ENCODE measurements around the gene CREB3L2. TPM values are rescaled to one million over a fixed set of nuclear protein-coding genes. Genes with fewer than 3 reads are reported as not detected.
A peak's percentile ranks its signal among the peaks of the same experiment; 100 is the strongest.

The CREB3L2 gene
- total RNA-seq, 3 donors from 2014 or later (not counting 1 experiment from before 2014, with no cell fraction given) = 45.9 to 54.6 (median 52.5) TPM

GRCh38 chr7:137934941-137935883 is 66.7 kb downstream of the CREB3L2 start:
- DNase-seq (peak in 1 of 2 donors; percentile 58), ATAC-seq (peak; percentile 70 to 74 (median 72))
- no peaks in the 10 kb centered on the region for H3K9me3 ChIP-seq (ENCODE audit: control insufficient read depth, insufficient read depth, low read length)
- peaks cover 25% of the 10 kb centered on the region for H3K4me1 ChIP-seq (ENCODE audit: control insufficient read depth, insufficient read depth, low read length)
- Mint-ChIP-seq H3K9me3 (no peaks in the 10 kb centered on the region), H3K4me3 (peak overlapping the region; percentile 93), H3K27me3 (ENCODE audit: low read depth in 2 of 2) (no peaks in the 10 kb centered on the region), H3K36me3 (no peaks in the 10 kb centered on the region), H3K27ac (peak overlapping the region; percentile 95 to 97), H3K4me1 (peaks cover 52 to 56% of the 10 kb centered on the region in 2 donors)
- no peaks in the 10 kb centered on the region for H3K36me3 ChIP-seq (ENCODE audit: control insufficient read depth, insufficient read depth, low read length)
- peak overlapping the region; percentile 52 for H3K4me3 ChIP-seq (ENCODE audit: low read length)
- H3K27ac ChIP-seq (ENCODE audit: low read length) = peak overlapping the region; percentile 91
- 6% methylated on average over 7 of the region's 8 CpGs for WGBS (ENCODE audit: insufficient coverage)
- TF ChIP-seq, protein P1, sequence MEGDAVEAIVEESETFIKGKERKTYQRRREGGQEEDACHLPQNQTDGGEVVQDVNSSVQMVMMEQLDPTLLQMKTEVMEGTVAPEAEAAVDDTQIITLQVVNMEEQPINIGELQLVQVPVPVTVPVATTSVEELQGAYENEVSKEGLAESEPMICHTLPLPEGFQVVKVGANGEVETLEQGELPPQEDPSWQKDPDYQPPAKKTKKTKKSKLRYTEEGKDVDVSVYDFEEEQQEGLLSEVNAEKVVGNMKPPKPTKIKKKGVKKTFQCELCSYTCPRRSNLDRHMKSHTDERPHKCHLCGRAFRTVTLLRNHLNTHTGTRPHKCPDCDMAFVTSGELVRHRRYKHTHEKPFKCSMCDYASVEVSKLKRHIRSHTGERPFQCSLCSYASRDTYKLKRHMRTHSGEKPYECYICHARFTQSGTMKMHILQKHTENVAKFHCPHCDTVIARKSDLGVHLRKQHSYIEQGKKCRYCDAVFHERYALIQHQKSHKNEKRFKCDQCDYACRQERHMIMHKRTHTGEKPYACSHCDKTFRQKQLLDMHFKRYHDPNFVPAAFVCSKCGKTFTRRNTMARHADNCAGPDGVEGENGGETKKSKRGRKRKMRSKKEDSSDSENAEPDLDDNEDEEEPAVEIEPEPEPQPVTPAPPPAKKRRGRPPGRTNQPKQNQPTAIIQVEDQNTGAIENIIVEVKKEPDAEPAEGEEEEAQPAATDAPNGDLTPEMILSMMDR (IDR thresholded peaks at IDR 0.05) = no peak
- no peaks in the 10 kb centered on the region for H3K27me3 ChIP-seq (ENCODE audit: control insufficient read depth, insufficient read depth, low read length)
- intact Hi-C loops (cut with micrococcal nuclease) = loop anchor here (2.0 kb wide), 1 partner anchor 68 kb away; the partner anchor contains the start of gene CREB3L2

GRCh38 chr7:137934176-137934826 is 67.6 kb downstream of the CREB3L2 start:
- peak in 1 of 2 donors; percentile 22 for DNase-seq

DNA sequence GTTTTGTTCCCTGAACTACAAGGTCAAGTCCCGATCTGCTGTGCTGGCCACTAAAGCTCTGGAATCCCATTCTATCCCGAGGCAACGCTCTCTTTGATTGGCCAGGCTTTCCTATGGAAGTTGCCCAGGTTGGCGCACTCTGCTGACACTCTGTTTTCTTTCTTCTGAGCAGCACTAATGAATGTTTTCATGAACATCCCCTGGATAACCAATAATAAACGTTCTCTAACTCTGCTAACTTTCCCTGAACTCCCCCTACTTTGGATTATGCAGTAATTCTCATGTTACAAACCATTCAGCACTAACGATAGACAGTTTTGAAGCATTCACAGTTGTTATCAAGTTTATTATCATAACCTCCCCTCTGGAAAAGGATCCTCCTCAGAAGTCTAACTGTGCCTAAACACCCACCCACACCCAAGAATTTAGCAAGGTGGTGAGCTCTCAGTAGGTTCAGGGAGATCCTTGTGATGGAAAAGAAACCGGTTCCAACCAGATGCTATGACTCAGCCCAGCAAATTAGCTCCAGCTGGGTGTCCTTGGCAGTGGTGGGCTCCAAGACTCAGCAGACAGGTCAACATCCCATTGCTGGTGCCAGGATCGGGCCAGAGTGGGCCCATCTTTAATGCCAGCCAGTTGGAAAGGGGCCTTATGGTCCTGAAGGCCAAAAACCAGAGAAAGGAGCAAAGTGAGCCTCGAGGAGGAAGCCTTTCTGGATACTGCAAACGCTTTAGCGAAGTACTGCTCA is 68.4 kb downstream of the CREB3L2 start:
- WGBS (ENCODE audit: insufficient coverage) = 69% methylated on average over 11 of the region's 11 CpGs
- peak overlapping the region; percentile 95 to 97 for H3K27ac Mint-ChIP-seq
- H3K4me3 Mint-ChIP-seq = peak overlapping the region; percentile 13

More at GRCh38 chr7:137934176-137934826, 67.6 kb downstream of the CREB3L2 start:
- H3K9me3 Mint-ChIP-seq = no peaks in the 10 kb centered on the region
- H3K27me3 Mint-ChIP-seq (ENCODE audit: low read depth in 2 of 2) = no peaks in the 10 kb centered on the region
- H3K27me3 ChIP-seq (ENCODE audit: control insufficient read depth, insufficient read depth, low read length) = no peaks in the 10 kb centered on the region
- no peaks in the 10 kb centered on the region for H3K36me3 Mint-ChIP-seq
- peak overlapping the region; percentile 95 to 97 for H3K27ac Mint-ChIP-seq
- TF ChIP-seq, protein P1 (IDR thresholded peaks at IDR 0.05) = no peak
- peaks cover 25% of the 10 kb centered on the region for H3K4me1 ChIP-seq (ENCODE audit: control insufficient read depth, insufficient read depth, low read length)
- no peaks in the 10 kb centered on the region for H3K9me3 ChIP-seq (ENCODE audit: control insufficient read depth, insufficient read depth, low read length)
- peak overlapping the region; percentile 93 for H3K4me3 Mint-ChIP-seq
- intact Hi-C loops (cut with micrococcal nuclease) = loop anchor here (2.0 kb wide), 1 partner anchor 68 kb away; the partner anchor contains the start of gene CREB3L2
- H3K4me3 ChIP-seq (ENCODE audit: low read length) = peak overlapping the region; percentile 52
- H3K36me3 ChIP-seq (ENCODE audit: control insufficient read depth, insufficient read depth, low read length) = no peaks in the 10 kb centered on the region
- peak in 1 of 3 donors; percentile 16 for ATAC-seq
- peak overlapping the region; percentile 91 for H3K27ac ChIP-seq (ENCODE audit: low read length)
- peaks cover 56 to 60% of the 10 kb centered on the region in 2 donors for H3K4me1 Mint-ChIP-seq
- WGBS (ENCODE audit: insufficient coverage) = 68% methylated on average over 4 of the region's 4 CpGs

More for the DNA sequence above, 68.4 kb downstream of the CREB3L2 start:
- TF ChIP-seq, protein P1 (IDR thresholded peaks at IDR 0.05) = no peak
- H3K4me1 ChIP-seq (ENCODE audit: control insufficient read depth, insufficient read depth, low read length) = peaks cover 25% of the 10 kb centered on the region
- H3K9me3 ChIP-seq (ENCODE audit: control insufficient read depth, insufficient read depth, low read length) = no peaks in the 10 kb centered on the region
- ATAC-seq = no peak
- peak overlapping the region; percentile 91 for H3K27ac ChIP-seq (ENCODE audit: low read length)
- Mint-ChIP-seq H3K9me3 (no peaks in the 10 kb centered on the region), H3K27me3 (ENCODE audit: low read depth in 2 of 2) (no peaks in the 10 kb centered on the region), H3K36me3 (no peaks in the 10 kb centered on the region), H3K4me1 (peaks cover 60 to 64% of the 10 kb centered on the region in 2 donors)
- H3K36me3 ChIP-seq (ENCODE audit: control insufficient read depth, insufficient read depth, low read length) = no peaks in the 10 kb centered on the region
- intact Hi-C loops (cut with micrococcal nuclease) = loop anchor here (2.0 kb wide), 1 partner anchor 69 kb away; the partner anchor contains the start of gene CREB3L2
- H3K4me3 ChIP-seq (ENCODE audit: low read length) = no peak overlapping the region
- no peak for DNase-seq
- no peaks in the 10 kb centered on the region for H3K27me3 ChIP-seq (ENCODE audit: control insufficient read depth, insufficient read depth, low read length)

Measured in natural killer cell (primary cell).